ENCODE measurements around the gene PNPLA7.

Gene PNPLA7

GRCh38 chr9:137586854-137587253 is 36.7 kb upstream of the PNPLA7 start:
- Histone ChIP-seq H3K4me3 (ENCODE audit: insufficient read depth, low read depth, low read length, poor library complexity, severe bottlenecking) (no peak overlapping the region), H3K36me3 (ENCODE audit: control insufficient read depth, insufficient read depth, low read length) (peaks cover 37% of the 10 kb centered on the region), H3K4me1 (ENCODE audit: control insufficient read depth, insufficient read depth, low read length, poor library complexity, severe bottlenecking) (peaks cover 12% of the 10 kb centered on the region), H3K27ac (ENCODE audit: insufficient read depth, low read length, poor library complexity, severe bottlenecking) (no peak overlapping the region), H3K27me3 (replicated peaks; ENCODE audit: control insufficient read depth, insufficient read depth, low read length, poor library complexity, severe bottlenecking) (no peaks in the 10 kb centered on the region), H3K9me3 (ENCODE audit: control insufficient read depth, low read length) (no peaks in the 10 kb centered on the region)
- DNase-seq = no peak

- H3K9me3 ChIP-seq (ENCODE audit: control insufficient read depth, low read length) = no peaks in the 10 kb centered on the region
- peaks cover 4% of the 10 kb centered on the region for H3K4me1 ChIP-seq (ENCODE audit: control insufficient read depth, insufficient read depth, low read length, poor library complexity, severe bottlenecking)
- no peak overlapping the region for H3K27ac ChIP-seq (ENCODE audit: insufficient read depth, low read length, poor library complexity, severe bottlenecking)
- no peak for DNase-seq
- peaks cover 37% of the 10 kb centered on the region for H3K36me3 ChIP-seq (ENCODE audit: control insufficient read depth, insufficient read depth, low read length)
- H3K4me3 ChIP-seq (ENCODE audit: insufficient read depth, low read depth, low read length, poor library complexity, severe bottlenecking) = no peak overlapping the region
- H3K27me3 ChIP-seq (replicated peaks; ENCODE audit: control insufficient read depth, insufficient read depth, low read length, poor library complexity, severe bottlenecking) = no peaks in the 10 kb centered on the region
These were observed 33.8 kb upstream of the PNPLA7 start for GRCh38 chr9:137583957-137584356.

GRCh38 chr9:137583347-137583746 is 33.1 kb upstream of the PNPLA7 start:
- Histone ChIP-seq H3K27me3 (replicated peaks; ENCODE audit: control insufficient read depth, insufficient read depth, low read length, poor library complexity, severe bottlenecking) (no peaks in the 10 kb centered on the region), H3K27ac (ENCODE audit: insufficient read depth, low read length, poor library complexity, severe bottlenecking) (no peak overlapping the region), H3K9me3 (ENCODE audit: control insufficient read depth, low read length) (no peaks in the 10 kb centered on the region), H3K36me3 (ENCODE audit: control insufficient read depth, insufficient read depth, low read length) (peaks cover 37% of the 10 kb centered on the region), H3K4me1 (ENCODE audit: control insufficient read depth, insufficient read depth, low read length, poor library complexity, severe bottlenecking) (peaks cover 5% of the 10 kb centered on the region), H3K4me3 (ENCODE audit: insufficient read depth, low read depth, low read length, poor library complexity, severe bottlenecking) (no peak overlapping the region)
- DNase-seq = no peak

- peaks cover 29% of the 10 kb centered on the region for H3K36me3 ChIP-seq (ENCODE audit: control insufficient read depth, insufficient read depth, low read length)
- no peak for DNase-seq
- H3K9me3 ChIP-seq (ENCODE audit: control insufficient read depth, low read length) = no peaks in the 10 kb centered on the region
- no peak overlapping the region for H3K4me3 ChIP-seq (ENCODE audit: insufficient read depth, low read depth, low read length, poor library complexity, severe bottlenecking)
- peaks cover 12% of the 10 kb centered on the region for H3K4me1 ChIP-seq (ENCODE audit: control insufficient read depth, insufficient read depth, low read length, poor library complexity, severe bottlenecking)
- no peaks in the 10 kb centered on the region for H3K27me3 ChIP-seq (replicated peaks; ENCODE audit: control insufficient read depth, insufficient read depth, low read length, poor library complexity, severe bottlenecking)
- H3K27ac ChIP-seq (ENCODE audit: insufficient read depth, low read length, poor library complexity, severe bottlenecking) = no peak overlapping the region
These were observed 32.2 kb upstream of the PNPLA7 start for GRCh38 chr9:137582286-137582860.

GRCh38 chr9:137581361-137582285 is 31.4 kb upstream of the PNPLA7 start:
- H3K27me3 ChIP-seq (replicated peaks; ENCODE audit: control insufficient read depth, insufficient read depth, low read length, poor library complexity, severe bottlenecking) = no peaks in the 10 kb centered on the region
- peaks cover 17% of the 10 kb centered on the region for H3K4me1 ChIP-seq (ENCODE audit: control insufficient read depth, insufficient read depth, low read length, poor library complexity, severe bottlenecking)
- no peak overlapping the region for H3K27ac ChIP-seq (ENCODE audit: insufficient read depth, low read length, poor library complexity, severe bottlenecking)
- peaks cover 22% of the 10 kb centered on the region for H3K36me3 ChIP-seq (ENCODE audit: control insufficient read depth, insufficient read depth, low read length)
- H3K9me3 ChIP-seq (ENCODE audit: control insufficient read depth, low read length) = no peaks in the 10 kb centered on the region
- H3K4me3 ChIP-seq (ENCODE audit: insufficient read depth, low read depth, low read length, poor library complexity, severe bottlenecking) = no peak overlapping the region
- DNase-seq = no peak

- Histone ChIP-seq H3K27me3 (replicated peaks; ENCODE audit: control insufficient read depth, insufficient read depth, low read length, poor library complexity, severe bottlenecking) (no peaks in the 10 kb centered on the region), H3K36me3 (ENCODE audit: control insufficient read depth, insufficient read depth, low read length) (peaks cover 20% of the 10 kb centered on the region), H3K9me3 (ENCODE audit: control insufficient read depth, low read length) (no peaks in the 10 kb centered on the region), H3K27ac (ENCODE audit: insufficient read depth, low read length, poor library complexity, severe bottlenecking) (no peak overlapping the region), H3K4me3 (ENCODE audit: insufficient read depth, low read depth, low read length, poor library complexity, severe bottlenecking) (no peak overlapping the region), H3K4me1 (ENCODE audit: control insufficient read depth, insufficient read depth, low read length, poor library complexity, severe bottlenecking) (peaks cover 17% of the 10 kb centered on the region)
- DNase-seq = no peak
These were observed 30.7 kb upstream of the PNPLA7 start for GRCh38 chr9:137580954-137581322.

GRCh38 chr9:137580209-137580953 is 30.2 kb upstream of the PNPLA7 start:
- Histone ChIP-seq H3K9me3 (ENCODE audit: control insufficient read depth, low read length) (no peaks in the 10 kb centered on the region), H3K27me3 (replicated peaks; ENCODE audit: control insufficient read depth, insufficient read depth, low read length, poor library complexity, severe bottlenecking) (no peaks in the 10 kb centered on the region), H3K4me3 (ENCODE audit: insufficient read depth, low read depth, low read length, poor library complexity, severe bottlenecking) (no peak overlapping the region), H3K4me1 (ENCODE audit: control insufficient read depth, insufficient read depth, low read length, poor library complexity, severe bottlenecking) (peaks cover 17% of the 10 kb centered on the region), H3K27ac (ENCODE audit: insufficient read depth, low read length, poor library complexity, severe bottlenecking) (no peak overlapping the region), H3K36me3 (ENCODE audit: control insufficient read depth, insufficient read depth, low read length) (peaks cover 22% of the 10 kb centered on the region)
- DNase-seq = no peak

GRCh38 chr9:137579259-137579604 is 29.0 kb upstream of the PNPLA7 start:
- DNase-seq = no peak
- Histone ChIP-seq H3K9me3 (ENCODE audit: control insufficient read depth, low read length) (no peaks in the 10 kb centered on the region), H3K27me3 (replicated peaks; ENCODE audit: control insufficient read depth, insufficient read depth, low read length, poor library complexity, severe bottlenecking) (no peaks in the 10 kb centered on the region), H3K27ac (ENCODE audit: insufficient read depth, low read length, poor library complexity, severe bottlenecking) (peak overlapping the region; percentile 72), H3K4me3 (ENCODE audit: insufficient read depth, low read depth, low read length, poor library complexity, severe bottlenecking) (peak overlapping the region; percentile 92), H3K36me3 (ENCODE audit: control insufficient read depth, insufficient read depth, low read length) (peaks cover 30% of the 10 kb centered on the region), H3K4me1 (ENCODE audit: control insufficient read depth, insufficient read depth, low read length, poor library complexity, severe bottlenecking) (peaks cover 17% of the 10 kb centered on the region)

GRCh38 chr9:137578518-137579258 is 28.5 kb upstream of the PNPLA7 start, which contains the start of gene DPH7:
Gene DPH7 (minus strand): TSS chr9:137578925. CDS start chr9:137578777, 148 bp downstream.
- H3K4me3 ChIP-seq (ENCODE audit: insufficient read depth, low read depth, low read length, poor library complexity, severe bottlenecking) = peak within 1 kb of the TSS; percentile 92
- peaks cover 17% of the 10 kb centered on the region for H3K4me1 ChIP-seq (ENCODE audit: control insufficient read depth, insufficient read depth, low read length, poor library complexity, severe bottlenecking)
- no peaks in the 10 kb centered on the region for H3K9me3 ChIP-seq (ENCODE audit: control insufficient read depth, low read length)
- H3K36me3 ChIP-seq (ENCODE audit: control insufficient read depth, insufficient read depth, low read length) = peaks cover 33% of the 10 kb centered on the region
- H3K27ac ChIP-seq (ENCODE audit: insufficient read depth, low read length, poor library complexity, severe bottlenecking) = peak within 1 kb of the TSS; percentile 72
- peak; percentile 83 to 92 (median 89) for DNase-seq
- H3K27me3 ChIP-seq (replicated peaks; ENCODE audit: control insufficient read depth, insufficient read depth, low read length, poor library complexity, severe bottlenecking) = no peaks in the 10 kb centered on the region
